ENCODE measurements around the gene C10orf90. TPM values are rescaled to one million over a fixed set of nuclear protein-coding genes. Genes with fewer than 3 reads are reported as not detected.

Gene C10orf90
- total RNA-seq, 2 experiments from 2014 or later = not detected

GRCh38 chr10:126696684-126697083 is 26.2 kb upstream of the C10orf90 start:
- ATAC-seq (ENCODE audit: poor library complexity) (no peak), DNase-seq (no peak)
- no peak for TF ChIP-seq CTCF (IDR thresholded peaks at IDR 0.05)
- intact Hi-C loops (cut with DNase I, micrococcal nuclease) = loop anchor here in 1 of 2 experiments (10.0 kb wide), 1 partner anchor 58 kb away; no protein-coding TSS in a partner anchor
- no peaks in the 10 kb centered on the region for H3K4me1 Mint-ChIP-seq (ENCODE audit: low read depth)
- no peak overlapping the region for H3K27ac ChIP-seq (ENCODE audit: low read depth in 1 of 2, low read length in 2 of 2)
- no peaks in the 10 kb centered on the region for H3K36me3 ChIP-seq (ENCODE audit: insufficient read depth, low read length)
- no peak overlapping the region for H3K4me3 ChIP-seq (ENCODE audit: low read length)
- CTCF ChIA-PET = no interaction called here
- H3K9me3 Mint-ChIP-seq = peaks cover 7% of the 10 kb centered on the region
- no peak overlapping the region for H3K27ac Mint-ChIP-seq
- H3K27me3 ChIP-seq (ENCODE audit: control insufficient read depth in 1 of 2, insufficient read depth in 2 of 2, low read length in 2 of 2) = no peaks in the 10 kb centered on the region
- no peaks in the 10 kb centered on the region for H3K36me3 Mint-ChIP-seq (ENCODE audit: low read depth)
- no peaks in the 10 kb centered on the region for H3K27me3 Mint-ChIP-seq
- H3K4me3 Mint-ChIP-seq = no peak overlapping the region
- no peaks in the 10 kb centered on the region for H3K9me3 ChIP-seq (ENCODE audit: control insufficient read depth in 1 of 2, insufficient read depth in 1 of 2, low read length in 2 of 2)
- POLR2A ChIA-PET = interaction anchor here (0.6 kb wide), 1 partner anchor 9 kb away, joined by 3 read pairs; no protein-coding TSS in a partner anchor
- H3K4me1 ChIP-seq (ENCODE audit: insufficient read depth, low read length) = no peaks in the 10 kb centered on the region

GRCh38 chr10:126691456-126691855 is 21.0 kb upstream of the C10orf90 start:
- POLR2A ChIA-PET = no interaction called here
- H3K4me1 ChIP-seq (ENCODE audit: insufficient read depth, low read length) = no peaks in the 10 kb centered on the region
- no peaks in the 10 kb centered on the region for H3K27me3 ChIP-seq (ENCODE audit: control insufficient read depth in 1 of 2, insufficient read depth in 2 of 2, low read length in 2 of 2)
- DNase-seq (no peak), ATAC-seq (ENCODE audit: poor library complexity) (no peak)
- Mint-ChIP-seq H3K36me3 (ENCODE audit: low read depth) (no peaks in the 10 kb centered on the region), H3K27ac (no peak overlapping the region), H3K27me3 (no peaks in the 10 kb centered on the region), H3K4me1 (ENCODE audit: low read depth) (no peaks in the 10 kb centered on the region), H3K4me3 (no peak overlapping the region), H3K9me3 (peaks cover 3% of the 10 kb centered on the region)
- no peak overlapping the region for H3K4me3 ChIP-seq (ENCODE audit: low read length)
- no peak overlapping the region for H3K27ac ChIP-seq (ENCODE audit: low read depth in 1 of 2, low read length in 2 of 2)
- TF ChIP-seq CTCF (IDR thresholded peaks at IDR 0.05) = no peak
- intact Hi-C loops (cut with DNase I, micrococcal nuclease) = loop anchor here in 1 of 2 experiments (10.0 kb wide), 1 partner anchor 63 kb away; no protein-coding TSS in a partner anchor
- no peaks in the 10 kb centered on the region for H3K36me3 ChIP-seq (ENCODE audit: insufficient read depth, low read length)
- peaks cover 4 to 21% of the 10 kb centered on the region in 2 experiments for H3K9me3 ChIP-seq (ENCODE audit: control insufficient read depth in 1 of 2, insufficient read depth in 1 of 2, low read length in 2 of 2)
- CTCF ChIA-PET = no interaction called here

- DNase-seq (no peak), ATAC-seq (ENCODE audit: poor library complexity) (no peak)
- no peak for TF ChIP-seq CTCF (IDR thresholded peaks at IDR 0.05)
- no peaks in the 10 kb centered on the region for H3K27me3 Mint-ChIP-seq
- H3K4me3 Mint-ChIP-seq = no peak overlapping the region
- H3K4me3 ChIP-seq (ENCODE audit: low read length) = no peak overlapping the region
- H3K27ac ChIP-seq (ENCODE audit: low read depth in 1 of 2, low read length in 2 of 2) = no peak overlapping the region
- H3K9me3 Mint-ChIP-seq = peaks cover 3% of the 10 kb centered on the region
- intact Hi-C loops (cut with DNase I, micrococcal nuclease) = loop anchor here in 1 of 2 experiments (10.0 kb wide), 1 partner anchor 64 kb away; no protein-coding TSS in a partner anchor
- peaks cover 4 to 31% of the 10 kb centered on the region in 2 experiments for H3K9me3 ChIP-seq (ENCODE audit: control insufficient read depth in 1 of 2, insufficient read depth in 1 of 2, low read length in 2 of 2)
- H3K27ac Mint-ChIP-seq = no peak overlapping the region
- CTCF ChIA-PET = no interaction called here
- no peaks in the 10 kb centered on the region for H3K36me3 Mint-ChIP-seq (ENCODE audit: low read depth)
- H3K4me1 ChIP-seq (ENCODE audit: insufficient read depth, low read length) = no peaks in the 10 kb centered on the region
- POLR2A ChIA-PET = no interaction called here
- no peaks in the 10 kb centered on the region for H3K4me1 Mint-ChIP-seq (ENCODE audit: low read depth)
- H3K27me3 ChIP-seq (ENCODE audit: control insufficient read depth in 1 of 2, insufficient read depth in 2 of 2, low read length in 2 of 2) = no peaks in the 10 kb centered on the region
- H3K36me3 ChIP-seq (ENCODE audit: insufficient read depth, low read length) = no peaks in the 10 kb centered on the region
Measured at GRCh38 chr10:126690534-126690933, 20.0 kb upstream of the C10orf90 start.
